ENCODE data around the gene GLIPR1L2.

The GLIPR1L2 gene

GRCh38 chr12:75479963-75480461, 89.1 kb downstream of the GLIPR1L2 start:
- DNase-seq: no peak

DNA sequence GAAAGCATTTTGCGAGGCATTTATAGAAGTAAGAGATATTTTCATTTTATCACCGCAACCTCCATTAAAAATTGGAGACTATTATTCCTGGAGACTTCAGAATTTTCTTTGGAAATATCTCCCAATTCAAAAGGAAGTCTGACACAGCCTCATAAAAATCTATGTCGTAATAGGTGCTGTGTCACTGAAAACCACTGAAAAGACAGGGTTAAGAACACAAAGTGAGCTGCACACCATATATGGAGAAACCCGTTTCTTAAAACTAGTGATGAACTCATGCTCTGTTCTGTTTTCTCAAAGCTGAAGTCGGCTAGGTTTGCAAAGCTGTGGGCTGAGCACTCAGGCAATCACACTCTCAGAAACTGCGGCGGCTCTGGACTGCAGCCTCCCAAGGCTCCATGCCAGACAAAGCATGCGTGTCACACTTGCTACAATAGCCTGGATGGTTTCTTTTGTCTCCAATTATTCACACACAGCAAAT, 89.6 kb downstream of the GLIPR1L2 start, which contains the start of gene GLIPR1:
GLIPR1 (plus strand) TSS at position 287 of the 481 bp plus-strand sequence; CDS start at position 413, 126 bp downstream.
- peak; percentile 8 for DNase-seq

- no peak for DNase-seq
These were observed 90.3 kb downstream of the GLIPR1L2 start for GRCh38 chr12:75481013-75481705.

- DNase-seq: no peak
These were observed 90.9 kb downstream of the GLIPR1L2 start for GRCh38 chr12:75481774-75482173.

All from 8988T (cell line).